OCI-M2 (cell line): ENCODE results near the gene PLXNB2.

Experiments used
- DNase-seq: peaks from one replicate; lab custom pipeline; 2025; ENCODE audit not compliant: unreplicated experiment; lab: John Stamatoyannopoulos, UW

Gene PLXNB2

GRCh38 chr22:50255099-50255498 lies 52.3 kb downstream of the PLXNB2 start:
- DNase-seq = no peak

DNA sequence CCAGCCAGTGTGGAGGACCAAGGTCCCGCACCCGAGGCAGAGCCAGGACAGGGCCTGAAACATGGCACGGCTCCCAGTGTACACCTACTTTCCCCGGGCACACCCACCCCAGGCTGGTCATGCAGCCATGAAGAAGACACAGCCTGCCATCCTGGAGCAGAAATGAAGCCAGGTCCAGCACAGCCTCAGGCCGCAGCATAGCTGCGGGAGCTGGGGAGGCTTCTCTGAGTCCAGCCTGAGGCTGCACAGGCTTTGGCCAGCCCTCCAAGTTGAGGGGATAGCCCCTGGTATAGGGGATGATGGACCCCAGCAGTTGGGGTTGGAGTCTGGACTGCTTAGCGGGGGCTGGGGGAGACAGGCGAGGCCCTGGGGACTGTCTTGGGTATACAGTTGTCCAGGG lies 53.5 kb downstream of the PLXNB2 start:
- DNase-seq = no peak

DNA sequence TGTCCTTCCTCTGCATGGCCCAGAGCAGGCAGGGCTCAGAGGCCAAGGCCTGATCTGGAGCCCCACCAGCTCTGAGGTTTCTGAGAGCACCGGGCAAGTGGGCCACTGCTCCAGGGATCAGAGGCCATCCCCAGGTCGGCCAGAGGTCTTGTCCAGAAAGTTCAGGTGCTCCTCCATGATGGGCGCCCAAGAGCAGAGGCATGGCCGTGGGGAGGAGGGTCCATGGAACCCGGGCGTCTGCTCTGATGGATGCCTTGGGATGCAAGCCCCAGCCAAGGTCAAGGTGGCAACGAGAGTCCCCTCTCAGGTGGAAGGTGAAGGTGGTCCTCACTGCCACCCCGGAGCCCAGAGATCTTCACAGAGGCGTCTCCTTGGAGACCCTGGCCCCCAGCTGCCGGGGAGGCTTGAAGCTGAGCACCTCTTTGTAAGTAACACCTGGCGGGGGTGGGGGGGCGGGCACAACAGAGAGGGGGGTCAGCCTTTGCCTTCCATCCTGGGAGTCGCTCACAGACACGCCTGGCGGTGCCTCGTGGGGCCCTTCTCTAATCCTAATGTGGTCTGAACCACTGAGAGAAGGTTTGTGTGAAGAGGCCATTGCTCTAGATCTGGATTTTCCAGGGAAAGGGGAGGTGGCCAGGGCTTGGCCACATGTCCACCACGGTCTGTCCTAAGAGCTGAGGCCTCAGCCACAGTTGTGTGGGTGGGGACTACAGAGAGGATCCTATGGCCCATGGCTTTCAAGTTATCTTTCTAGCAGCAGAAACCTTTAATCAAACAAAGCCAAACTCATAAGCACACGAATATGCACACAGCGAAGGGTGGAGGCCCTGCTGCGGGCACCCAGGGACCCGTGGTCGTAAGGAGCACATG lies 54.2 kb downstream of the PLXNB2 start:
- DNase-seq = no peak

GRCh38 chr22:50252082-50253045 lies 55.1 kb downstream of the PLXNB2 start:
- DNase-seq = no peak

DNA sequence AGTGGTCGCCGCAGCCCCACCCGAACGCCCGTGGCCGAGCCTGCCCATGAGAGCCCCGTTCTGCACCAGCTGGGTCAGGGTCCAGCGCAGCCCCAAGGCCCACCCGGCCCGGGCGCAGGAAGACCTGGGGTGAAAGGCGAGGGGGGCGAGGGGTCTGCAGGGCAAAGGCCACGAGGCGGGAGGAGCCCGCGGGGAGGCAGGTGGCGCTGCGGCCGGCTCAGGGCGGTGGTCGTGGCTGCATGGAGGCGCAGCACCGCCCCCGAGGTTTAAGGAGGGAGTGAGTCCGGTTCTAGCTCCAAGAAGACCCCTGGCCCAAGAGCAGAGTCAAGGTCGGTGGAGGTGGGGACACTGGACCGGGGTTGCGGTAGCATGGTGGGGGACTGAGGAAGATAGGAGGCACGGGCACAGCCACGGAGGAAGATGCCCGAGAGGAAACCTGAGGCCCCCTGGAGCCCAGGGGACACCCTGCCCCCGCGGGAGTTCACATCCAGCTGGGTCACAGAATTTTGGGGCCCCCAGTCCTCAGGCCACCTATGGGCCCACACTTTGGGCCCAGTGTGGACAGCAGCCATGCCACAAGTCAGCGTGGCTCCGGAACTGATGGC lies 55.9 kb downstream of the PLXNB2 start:
- no peak for DNase-seq

DNA sequence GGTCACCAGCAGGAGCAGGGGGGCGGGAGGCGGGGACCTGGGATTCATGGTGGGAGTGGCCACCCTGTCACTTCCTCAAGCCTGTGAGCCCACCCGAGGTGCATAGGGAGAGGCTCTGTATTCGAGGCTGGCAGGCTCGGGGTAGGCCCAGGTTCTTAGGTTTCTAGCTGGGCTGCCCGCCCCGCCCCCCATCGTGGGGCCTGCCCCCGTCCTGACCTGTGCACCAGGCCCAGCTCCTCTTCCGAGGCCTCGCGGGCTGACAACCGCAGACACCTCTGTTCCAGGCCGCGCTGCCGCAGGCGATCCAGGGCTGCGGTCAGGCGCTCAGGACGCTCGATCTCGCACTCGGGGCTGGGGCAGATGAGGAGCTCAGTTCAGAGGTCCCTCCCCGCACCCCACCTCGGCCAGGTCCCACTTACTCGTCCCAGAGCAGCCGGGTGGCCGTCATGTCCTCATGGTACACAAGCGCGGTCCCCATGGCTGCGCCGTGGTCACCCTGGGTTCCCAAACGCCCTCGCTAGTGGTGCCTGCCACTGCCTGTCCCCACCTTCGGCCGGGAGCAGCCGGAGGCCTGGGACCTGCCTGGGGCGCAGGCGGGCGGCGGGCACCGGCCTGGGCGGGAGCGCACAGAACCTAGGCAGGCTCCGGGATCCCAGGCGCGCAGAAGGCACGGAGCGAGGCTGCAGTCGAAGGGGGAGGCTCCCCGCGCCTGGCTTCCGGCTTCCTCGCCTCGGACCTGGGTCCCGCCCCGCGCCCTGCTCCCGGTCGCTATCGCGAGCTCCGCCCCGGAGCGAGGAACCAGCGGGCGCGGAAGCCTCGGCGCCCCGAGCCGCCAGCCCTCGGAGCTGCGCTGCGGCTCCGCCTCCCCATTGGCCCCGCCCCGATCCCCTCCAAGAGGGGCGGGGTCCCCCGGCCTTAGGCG lies 56.6 kb downstream of the PLXNB2 start, which contains the start of gene HDAC10:
TSS of gene HDAC10 (minus strand) at position 711 of the 922 bp plus-strand sequence. CDS start at position 478, 233 bp downstream.
- no peak for DNase-seq

- no peak for DNase-seq
Measured at GRCh38 chr22:50250249-50250554, 57.2 kb downstream of the PLXNB2 start.

DNA sequence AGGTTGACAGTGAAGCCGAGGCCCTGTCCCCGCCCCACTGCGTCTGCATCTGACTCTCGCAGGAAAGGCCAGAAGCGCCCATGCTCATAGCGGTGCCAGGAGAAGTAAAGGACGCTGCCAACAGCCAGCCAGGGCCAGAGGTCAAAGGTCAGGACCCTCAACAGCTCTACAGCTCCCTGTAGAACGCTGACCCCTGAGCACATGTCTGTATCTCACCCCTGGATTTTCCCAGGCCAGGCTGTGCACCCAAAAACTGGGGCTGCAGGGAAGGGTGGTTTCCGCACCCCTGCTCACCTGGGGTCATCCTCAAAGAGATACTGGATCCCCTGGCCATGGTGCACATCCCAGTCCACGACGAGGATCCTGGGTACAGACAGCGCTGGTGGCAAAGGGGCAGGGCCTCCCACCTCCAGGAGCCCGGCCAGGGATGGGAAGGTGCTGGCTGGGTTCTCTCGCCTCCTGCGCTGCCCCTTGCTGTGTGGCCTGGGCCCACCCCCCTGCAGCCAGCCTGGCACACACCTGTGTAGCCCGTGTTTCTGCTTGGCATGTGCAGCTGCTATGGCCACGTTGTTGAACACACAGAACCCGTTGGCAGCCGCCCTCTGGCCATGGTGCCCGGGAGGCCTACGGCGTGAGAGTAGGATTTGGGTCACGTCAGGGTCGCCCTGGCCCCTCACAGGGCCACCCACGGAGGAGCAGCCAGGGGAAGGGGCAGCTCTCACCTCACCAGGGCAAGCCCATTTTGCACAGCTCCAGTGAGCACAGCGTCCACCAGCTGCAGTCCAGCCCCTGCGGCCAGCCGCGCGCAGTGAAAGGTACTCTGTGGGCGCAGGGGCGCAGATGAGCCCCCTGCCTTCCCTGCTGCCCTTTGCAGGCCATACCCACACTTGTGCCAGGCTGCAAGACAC lies 57.9 kb downstream of the PLXNB2 start:
- no peak for DNase-seq

- DNase-seq = no peak
Measured at GRCh38 chr22:50248196-50249081, 59.0 kb downstream of the PLXNB2 start.

DNA sequence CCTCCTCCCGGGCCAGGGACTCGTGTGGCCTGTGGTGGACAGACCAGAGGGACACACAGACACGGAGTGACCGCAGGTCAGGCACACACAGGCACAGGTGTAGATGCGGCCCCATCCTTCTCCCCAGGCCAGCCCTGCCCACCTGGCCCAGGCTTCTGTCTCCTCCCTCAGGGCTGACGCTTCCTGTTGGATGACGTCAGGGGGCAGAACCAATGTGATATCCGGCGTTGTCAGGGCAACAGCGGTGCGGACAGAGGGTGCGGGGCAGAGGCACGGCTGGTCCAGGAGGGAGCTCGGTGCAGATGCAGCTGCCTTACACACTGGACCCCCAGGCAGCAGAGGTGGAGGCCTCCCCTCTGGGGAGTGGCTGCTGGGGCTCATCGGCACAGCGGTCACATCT lies 59.7 kb downstream of the PLXNB2 start:
- no peak for DNase-seq

- DNase-seq = no peak
Measured at GRCh38 chr22:50246242-50247175, 60.9 kb downstream of the PLXNB2 start.

GRCh38 chr22:50245214-50246072 lies 62.0 kb downstream of the PLXNB2 start:
- DNase-seq = no peak

GRCh38 chr22:50244420-50245213 lies 62.8 kb downstream of the PLXNB2 start, which contains the start of gene TUBGCP6:
Gene TUBGCP6, minus strand, starts transcription at chr22:50245023. Its CDS starts 564 bp downstream, at chr22:50244459.
- no peak for DNase-seq

- no peak for DNase-seq
Measured at GRCh38 chr22:50243685-50244419, 63.6 kb downstream of the PLXNB2 start.
